Activated CD4-positive, alpha-beta T cell treated with anti-CD3 and anti-CD28 coated beads, Interleukin-2, amount 10 ng/mL, durations not matched to agents 24 days and 14 days (primary cell): ENCODE data around the gene SAA4. TPM values are rescaled to one million over a fixed set of nuclear protein-coding genes. Genes with fewer than 3 reads are reported as not detected.
A peak's percentile ranks its signal among the peaks of the same experiment; 100 is the strongest.
"Not testable (repeated sequence)": the region's sequence is repeated elsewhere in the genome, so short reads cannot be mapped to it uniquely, and the experiment has no call there.

Experiments used
- DNase-seq: peaks from one replicate; pipeline ENCODE4 v3.0.0; 2022
- H3K27ac Mint-ChIP-seq: one replicate; pipeline ENCODE4 v1.8.0; 2022; ENCODE audit warnings: mild to moderate bottlenecking, mixed read lengths
- H3K27me3 Mint-ChIP-seq: one replicate; pipeline ENCODE4 v1.8.0; 2022; ENCODE audit warnings: mixed read lengths
- H3K36me3 Mint-ChIP-seq: one replicate; pipeline ENCODE4 v1.8.0; 2022; ENCODE audit warnings: low read depth, mild to moderate bottlenecking, mixed read lengths
- H3K4me1 Mint-ChIP-seq: one replicate; pipeline ENCODE4 v1.8.0; 2021; ENCODE audit warnings: mixed read lengths
- H3K4me3 Mint-ChIP-seq: one replicate; pipeline ENCODE4 v1.8.0; 2022; ENCODE audit warnings: mild to moderate bottlenecking, moderate library complexity, mixed read lengths
- H3K9me3 Mint-ChIP-seq: one replicate; pipeline ENCODE4 v1.8.0; 2021; ENCODE audit warnings: mixed read lengths
- intact Hi-C: fragments of 100-400 bp; cut with micrococcal nuclease; formaldehyde crosslinking; loops from one replicate; pipeline ENCODE4 v1.15.1; 2023
- total RNA-seq: library from RNA; stranded (reverse); gene quantifications from 2 replicates; pipeline ENCODE4 v1.2.3, GENCODE V29; 2022

SAA4 gene
- total RNA-seq, 1 donor from 2014 or later: not detected

DNA sequence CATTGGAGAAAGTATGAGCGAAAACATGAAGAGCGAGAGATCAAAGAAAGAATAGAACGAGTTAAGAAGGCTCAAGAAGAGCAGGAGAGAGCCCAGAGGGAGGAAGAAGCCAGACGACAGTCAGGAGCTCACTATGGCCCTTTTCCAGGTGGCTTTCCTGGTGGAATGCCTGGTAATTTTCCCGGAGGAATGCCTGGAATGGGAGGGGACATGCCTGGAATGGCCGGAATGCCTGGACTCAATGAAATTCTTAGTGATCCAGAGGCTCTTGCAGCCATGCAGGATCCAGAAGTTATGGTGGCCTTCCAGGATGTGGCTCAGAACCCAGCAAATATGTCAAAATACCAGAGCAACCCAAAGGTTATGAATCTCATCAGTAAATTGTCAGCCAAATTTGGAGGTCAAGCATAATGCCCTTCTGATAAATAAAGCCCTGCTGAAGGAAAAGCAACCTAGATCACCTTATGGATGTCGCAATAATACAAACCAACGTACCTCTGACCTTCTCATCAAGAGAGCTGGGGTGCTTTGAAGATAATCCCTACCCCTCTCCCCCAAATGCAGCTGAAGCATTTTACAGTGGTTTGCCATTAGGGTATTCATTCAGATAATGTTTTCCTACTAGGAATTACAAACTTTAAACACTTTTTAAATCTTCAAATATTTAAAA is 26.2 kb upstream of the SAA4 start:
- DNase-seq, H3K36me3 Mint-ChIP-seq, H3K27ac Mint-ChIP-seq, H3K4me3 Mint-ChIP-seq, H3K9me3 Mint-ChIP-seq, H3K27me3 Mint-ChIP-seq, intact Hi-C loops, H3K4me1 Mint-ChIP-seq: not testable (repeated sequence)

GRCh38 chr11:18261721-18262120 is 25.1 kb upstream of the SAA4 start:
- Mint-ChIP-seq H3K4me1 (peaks cover 3% of the 10 kb centered on the region), H3K27ac (no peak overlapping the region), H3K9me3 (no peaks in the 10 kb centered on the region), H3K36me3 (no peaks in the 10 kb centered on the region), H3K27me3 (peaks cover 10% of the 10 kb centered on the region), H3K4me3 (no peak overlapping the region)
- no peak for DNase-seq
- intact Hi-C loops: no loop called here

GRCh38 chr11:18259259-18259658 is 22.7 kb upstream of the SAA4 start:
- H3K27ac Mint-ChIP-seq: no peak overlapping the region

GRCh38 chr11:18254781-18255361 is 18.3 kb upstream of the SAA4 start:
- Mint-ChIP-seq H3K4me1 (peaks cover 3% of the 10 kb centered on the region), H3K9me3 (no peaks in the 10 kb centered on the region), H3K27ac (no peak overlapping the region), H3K4me3 (no peak overlapping the region), H3K27me3 (peaks cover 14% of the 10 kb centered on the region), H3K36me3 (no peaks in the 10 kb centered on the region)
- no peak for DNase-seq
- intact Hi-C loops: no loop called here

More at GRCh38 chr11:18259259-18259658, 22.7 kb upstream of the SAA4 start:
- Mint-ChIP-seq H3K9me3 (no peaks in the 10 kb centered on the region), H3K36me3 (no peaks in the 10 kb centered on the region), H3K27me3 (peaks cover 14% of the 10 kb centered on the region), H3K4me3 (no peak overlapping the region), H3K4me1 (peaks cover 5% of the 10 kb centered on the region)
- intact Hi-C loops: no loop called here
- no peak for DNase-seq

DNA sequence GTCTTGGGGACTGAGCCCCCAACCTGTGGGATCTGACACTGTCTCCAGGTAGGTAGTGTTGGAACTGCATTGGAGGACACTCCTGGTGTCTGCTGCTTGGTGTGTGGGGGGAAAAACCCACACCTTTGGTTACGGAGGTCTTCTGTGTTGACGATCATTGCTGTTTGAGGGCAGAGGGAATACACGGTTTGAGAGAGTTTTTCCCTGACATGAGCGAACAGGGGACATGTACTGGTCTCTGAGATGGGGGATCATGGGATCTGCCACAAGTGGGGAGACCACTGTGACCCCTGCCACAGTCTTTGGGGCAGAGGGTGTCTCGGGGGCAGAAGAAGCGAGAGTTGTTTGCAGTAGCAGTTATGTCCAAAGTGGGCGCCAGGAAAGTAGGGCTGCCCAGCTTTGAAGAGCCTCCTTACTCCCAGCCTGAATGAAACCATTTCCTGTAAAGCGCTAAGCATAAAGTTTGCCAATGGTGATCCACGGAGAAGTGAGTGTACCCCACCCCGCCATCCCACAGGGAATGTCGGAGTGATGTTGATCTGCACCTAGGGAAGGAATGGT is 17.3 kb upstream of the SAA4 start:
- H3K9me3 Mint-ChIP-seq: no peaks in the 10 kb centered on the region
- H3K27ac Mint-ChIP-seq: no peak overlapping the region
- peaks cover 9% of the 10 kb centered on the region for H3K27me3 Mint-ChIP-seq
- no peaks in the 10 kb centered on the region for H3K36me3 Mint-ChIP-seq
- intact Hi-C loops: no loop called here
- H3K4me3 Mint-ChIP-seq: no peak overlapping the region
- no peak for DNase-seq
- H3K4me1 Mint-ChIP-seq: peaks cover 5% of the 10 kb centered on the region

GRCh38 chr11:18253233-18253632 is 16.6 kb upstream of the SAA4 start:
- Mint-ChIP-seq H3K36me3 (no peaks in the 10 kb centered on the region), H3K4me3 (no peak overlapping the region), H3K9me3 (no peaks in the 10 kb centered on the region)

DNA sequence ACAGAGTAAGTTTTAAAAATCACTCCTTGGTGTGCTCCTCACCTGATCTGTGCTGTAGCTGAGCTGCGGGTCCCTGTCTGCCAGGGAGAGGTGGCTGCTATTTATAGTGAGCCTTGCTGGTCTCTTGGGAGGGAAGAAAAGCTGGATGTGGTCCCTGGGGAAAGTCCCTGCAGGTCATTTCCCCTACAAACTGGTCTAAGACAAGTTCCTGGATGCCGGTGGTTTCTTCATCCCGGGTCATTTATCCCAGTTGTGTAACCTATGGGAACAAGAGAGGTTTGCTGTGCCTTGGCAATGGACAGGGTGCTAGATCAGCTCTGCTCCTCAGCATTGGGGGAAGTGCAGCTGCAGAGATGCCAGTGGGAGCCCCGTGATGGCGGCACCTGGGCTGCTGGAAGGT is 12.0 kb upstream of the SAA4 start, which contains the start of gene SAA2:
Gene SAA2 (minus strand): TSS at position 108 of the 400 bp plus-strand sequence. CDS start 657 bp downstream, outside the sequence.
- H3K4me1 Mint-ChIP-seq: peaks cover 28% of the 10 kb centered on the region
- intact Hi-C loops: loop anchor here (10.0 kb wide), 3 partner anchors 386 to 516 kb away; partner anchors contain the start of gene SPTY2D1
- H3K27ac Mint-ChIP-seq: no peak within 1 kb of the TSS
- H3K4me3 Mint-ChIP-seq: no peak within 1 kb of the TSS
- H3K9me3 Mint-ChIP-seq: no peaks in the 10 kb centered on the region
- no peak for DNase-seq
- no peaks in the 10 kb centered on the region for H3K36me3 Mint-ChIP-seq
- peaks cover 2% of the 10 kb centered on the region for H3K27me3 Mint-ChIP-seq

More at GRCh38 chr11:18253233-18253632, 16.6 kb upstream of the SAA4 start:
- intact Hi-C loops: no loop called here
- peaks cover 8% of the 10 kb centered on the region for H3K4me1 Mint-ChIP-seq
- DNase-seq: no peak
- peaks cover 8% of the 10 kb centered on the region for H3K27me3 Mint-ChIP-seq
- H3K27ac Mint-ChIP-seq: no peak overlapping the region

DNA sequence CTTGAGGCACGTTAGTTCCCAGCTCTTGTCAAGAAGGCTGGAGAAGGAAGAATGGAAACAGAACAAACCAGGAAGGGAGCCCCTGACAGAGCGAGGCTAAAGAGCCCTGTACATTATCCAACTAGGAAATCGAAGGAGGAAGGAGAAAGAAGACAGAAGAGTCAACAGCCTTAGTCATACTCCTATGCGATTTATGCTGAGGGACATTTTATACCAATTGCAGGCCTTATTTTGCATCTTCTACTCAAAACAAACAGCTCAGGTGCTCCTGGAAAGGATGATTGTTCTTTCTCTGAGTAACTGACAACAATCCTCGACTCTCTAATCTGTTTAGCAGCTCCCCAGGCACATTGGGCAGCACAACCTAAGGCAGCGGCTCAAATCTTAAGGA is 10.6 kb upstream of the SAA4 start:
- not testable (repeated sequence) for H3K36me3 Mint-ChIP-seq, DNase-seq, H3K9me3 Mint-ChIP-seq, H3K27me3 Mint-ChIP-seq
- intact Hi-C loops: loop anchor here (10.0 kb wide), 3 partner anchors 388 to 518 kb away; partner anchors contain the start of gene SPTY2D1
- peak overlapping the region; percentile 77 for H3K4me3 Mint-ChIP-seq
- H3K4me1 Mint-ChIP-seq: peaks cover 28% of the 10 kb centered on the region
- peak overlapping the region; percentile 72 for H3K27ac Mint-ChIP-seq

- H3K36me3 Mint-ChIP-seq, H3K9me3 Mint-ChIP-seq: not testable (repeated sequence)
- peak overlapping the region; percentile 87 for H3K27ac Mint-ChIP-seq
- H3K4me1 Mint-ChIP-seq: peaks cover 28% of the 10 kb centered on the region
- DNase-seq: peak; percentile 82
- peak overlapping the region; percentile 77 for H3K4me3 Mint-ChIP-seq
- intact Hi-C loops: loop anchor here (1.0 to 10.0 kb wide), 4 partner anchors 233 to 518 kb away; partner anchors contain the start of genes SERGEF and SPTY2D1
- H3K27me3 Mint-ChIP-seq: peaks cover 11% of the 10 kb centered on the region
These were observed 10.0 kb upstream of the SAA4 start for GRCh38 chr11:18246379-18247190.

DNA sequence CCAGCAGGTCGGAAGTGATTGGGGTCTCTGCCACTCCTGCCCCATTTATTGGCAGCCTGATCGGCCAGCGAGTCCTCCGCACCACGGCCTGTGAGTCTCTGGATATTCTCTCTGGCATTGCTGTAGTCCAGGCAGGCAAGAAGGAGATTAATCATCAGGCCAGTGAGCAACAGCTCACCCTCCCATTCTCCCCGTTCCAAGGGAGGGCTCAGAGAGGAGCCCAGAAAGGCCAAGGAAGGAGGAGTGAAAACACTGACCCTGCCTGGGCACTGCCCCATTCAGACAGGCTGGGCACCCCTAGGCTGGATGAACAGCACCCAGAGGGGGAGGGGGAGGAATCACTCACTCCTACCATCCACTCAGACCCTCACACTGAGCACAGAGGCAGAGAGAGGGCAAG is 8.8 kb upstream of the SAA4 start:
- H3K27me3 Mint-ChIP-seq: peaks cover 20% of the 10 kb centered on the region
- intact Hi-C loops: loop anchor here (2.0 to 10.0 kb wide), 4 partner anchors 77 to 519 kb away; partner anchors contain the start of genes GTF2H1, HPS5 and SPTY2D1
- H3K4me1 Mint-ChIP-seq: peaks cover 28% of the 10 kb centered on the region
- no peaks in the 10 kb centered on the region for H3K9me3 Mint-ChIP-seq
- no peaks in the 10 kb centered on the region for H3K36me3 Mint-ChIP-seq
- no peak overlapping the region for H3K4me3 Mint-ChIP-seq
- DNase-seq: no peak
- H3K27ac Mint-ChIP-seq: no peak overlapping the region

DNA sequence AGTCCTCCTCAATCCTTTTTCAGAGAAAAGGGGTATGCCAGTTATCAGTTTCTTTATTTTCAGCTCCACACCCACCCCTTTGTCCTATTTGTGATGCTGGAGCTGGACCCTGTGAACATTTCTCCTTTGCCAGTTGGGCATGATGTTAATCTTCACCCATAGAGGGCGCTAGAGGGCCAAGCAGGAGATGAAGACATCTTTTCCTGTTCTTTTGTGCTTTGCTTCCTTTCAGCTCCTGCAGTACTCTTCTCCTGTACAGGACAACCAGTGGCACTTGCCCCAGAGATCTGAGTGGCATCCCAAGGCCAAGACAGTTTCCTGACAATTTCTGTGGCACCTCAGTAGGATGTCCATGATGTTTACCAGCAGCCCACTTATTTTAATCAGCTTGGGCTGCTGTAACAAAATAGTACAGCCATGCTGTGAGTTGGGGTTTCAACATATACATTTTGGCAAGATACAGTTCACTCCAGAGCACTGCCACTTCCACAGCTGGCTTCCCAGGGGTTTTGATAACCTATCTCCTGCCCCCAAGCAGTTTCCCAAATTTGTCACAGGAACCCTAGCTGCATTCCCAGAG is 7.3 kb upstream of the SAA4 start:
- Mint-ChIP-seq H3K4me3 (no peak overlapping the region), H3K27me3 (peaks cover 27% of the 10 kb centered on the region), H3K36me3 (no peaks in the 10 kb centered on the region), H3K27ac (no peak overlapping the region), H3K4me1 (peaks cover 26% of the 10 kb centered on the region), H3K9me3 (no peaks in the 10 kb centered on the region)
- peak; percentile 93 for DNase-seq
- intact Hi-C loops: loop anchor here (2.0 to 10.0 kb wide), 6 partner anchors 79 to 521 kb away; partner anchors contain the start of genes GTF2H1, HPS5, SPTY2D1 and TSG101

- Mint-ChIP-seq H3K27ac (no peak overlapping the region), H3K4me3 (no peak overlapping the region), H3K4me1 (peaks cover 5% of the 10 kb centered on the region), H3K9me3 (no peaks in the 10 kb centered on the region), H3K36me3 (no peaks in the 10 kb centered on the region), H3K27me3 (peaks cover 55% of the 10 kb centered on the region)
- intact Hi-C loops: loop anchor here (5.0 to 10.0 kb wide), 5 partner anchors 158 to 525 kb away; partner anchors contain the start of genes SPTY2D1 and TSG101
- DNase-seq: no peak
These were observed 3.1 kb upstream of the SAA4 start for GRCh38 chr11:18239655-18240054.
